ENCODE results near the gene PRKAB2.
"Not testable (repeated sequence)": the region's sequence is repeated elsewhere in the genome, so short reads cannot be mapped to it uniquely, and the experiment has no call there.

PRKAB2 gene
- 20.3 to 31.3 reads per million in 2 donors for total RNA-seq

GRCh38 chr1:147172168-147173016 lies at the start of gene PRKAB2:
Gene PRKAB2, minus strand, starts transcription at chr1:147172470. Its CDS starts 326 bp downstream, at chr1:147172144.
- peak; percentile 53 to 97 (median 85) for DNase-seq

- DNase-seq: no peak
Measured at GRCh38 chr1:147218606-147219005, 46.3 kb upstream of the PRKAB2 start.

- no peak for DNase-seq
Measured at GRCh38 chr1:147217141-147217540, 44.9 kb upstream of the PRKAB2 start.

- DNase-seq: no peak
Measured at GRCh38 chr1:147216124-147216523, 43.9 kb upstream of the PRKAB2 start.

- no peak for DNase-seq
Measured at GRCh38 chr1:147215540-147215916, 43.3 kb upstream of the PRKAB2 start.

- no peak for DNase-seq
Measured at GRCh38 chr1:147214842-147215539, 42.7 kb upstream of the PRKAB2 start.

- DNase-seq: no peak
Measured at GRCh38 chr1:147214325-147214724, 42.1 kb upstream of the PRKAB2 start.

- no peak for DNase-seq
Measured at GRCh38 chr1:147213271-147213670, 41.0 kb upstream of the PRKAB2 start.

- no peak for DNase-seq
Measured at GRCh38 chr1:147211577-147211976, 39.3 kb upstream of the PRKAB2 start.

GRCh38 chr1:147210987-147211386 lies 38.7 kb upstream of the PRKAB2 start:
- DNase-seq: no peak

GRCh38 chr1:147209825-147210821 lies 37.9 kb upstream of the PRKAB2 start:
- DNase-seq: no peak

GRCh38 chr1:147208619-147209018 lies 36.3 kb upstream of the PRKAB2 start:
- no peak for DNase-seq

GRCh38 chr1:147207192-147207591 lies 34.9 kb upstream of the PRKAB2 start:
- no peak for DNase-seq

GRCh38 chr1:147204080-147204479 lies 31.8 kb upstream of the PRKAB2 start:
- DNase-seq: no peak

- no peak for DNase-seq
Measured at GRCh38 chr1:147202576-147202975, 30.3 kb upstream of the PRKAB2 start.

- no peak for DNase-seq
Measured at GRCh38 chr1:147201786-147202185, 29.5 kb upstream of the PRKAB2 start.

- no peak for DNase-seq
Measured at GRCh38 chr1:147201276-147201675, 29.0 kb upstream of the PRKAB2 start.

GRCh38 chr1:147197324-147197723 lies 25.1 kb upstream of the PRKAB2 start:
- DNase-seq: not testable (repeated sequence)

- DNase-seq: no peak
Measured at GRCh38 chr1:147189514-147189913, 17.2 kb upstream of the PRKAB2 start.

GRCh38 chr1:147185432-147185831 lies 13.2 kb upstream of the PRKAB2 start:
- DNase-seq: no peak

GRCh38 chr1:147177611-147178380 lies 5.5 kb upstream of the PRKAB2 start:
- no peak for DNase-seq
